Embryonic facial prominence (tissue), 1 donor: ENCODE measurements around the gene NCF4.

Experiments used
- DNase-seq: peaks from one replicate; pipeline ENCODE4 v3.0.0-alpha.2; 2016; ENCODE audit errors: extremely low spot score

NCF4 gene

DNA sequence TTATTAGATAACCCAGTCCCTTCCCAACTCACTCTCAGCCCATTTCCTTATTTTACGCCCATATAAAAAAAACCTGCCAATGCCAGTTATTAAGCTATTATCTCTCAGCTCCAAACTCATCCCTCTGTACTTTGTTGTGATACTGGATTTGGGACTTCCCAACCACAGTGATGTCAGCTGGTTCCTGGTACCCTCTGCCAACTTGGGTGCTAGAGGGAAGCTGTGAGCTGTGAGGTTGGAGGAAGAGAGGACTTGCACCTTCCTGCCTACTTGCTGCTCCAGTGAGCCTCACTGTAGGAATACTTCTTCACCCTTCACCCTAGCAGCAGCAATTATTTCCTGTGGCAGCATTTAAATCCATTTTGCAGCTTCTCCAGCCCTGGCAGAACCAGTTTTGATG, 33.5 kb downstream of the NCF4 start:
- DNase-seq: no peak

DNA sequence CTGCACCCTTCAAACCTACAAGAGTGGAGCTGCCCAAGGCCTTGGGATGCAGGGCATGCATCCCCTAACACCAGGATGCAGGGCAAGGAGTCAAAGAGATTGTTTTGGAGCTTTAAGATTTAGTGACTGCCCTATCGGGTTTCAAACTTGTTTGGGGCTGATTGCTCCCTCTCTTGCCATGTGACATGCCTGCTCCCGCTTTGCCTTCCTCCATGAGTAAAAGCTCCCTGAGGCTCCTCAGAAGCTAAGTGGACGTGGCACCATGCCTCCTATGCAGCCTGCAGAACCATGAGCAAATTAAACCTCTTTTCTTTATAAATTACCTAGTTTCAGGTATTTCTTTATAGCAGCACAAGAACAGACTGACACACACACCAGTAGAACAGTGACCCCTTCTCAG, 36.8 kb downstream of the NCF4 start:
- DNase-seq: no peak

DNA sequence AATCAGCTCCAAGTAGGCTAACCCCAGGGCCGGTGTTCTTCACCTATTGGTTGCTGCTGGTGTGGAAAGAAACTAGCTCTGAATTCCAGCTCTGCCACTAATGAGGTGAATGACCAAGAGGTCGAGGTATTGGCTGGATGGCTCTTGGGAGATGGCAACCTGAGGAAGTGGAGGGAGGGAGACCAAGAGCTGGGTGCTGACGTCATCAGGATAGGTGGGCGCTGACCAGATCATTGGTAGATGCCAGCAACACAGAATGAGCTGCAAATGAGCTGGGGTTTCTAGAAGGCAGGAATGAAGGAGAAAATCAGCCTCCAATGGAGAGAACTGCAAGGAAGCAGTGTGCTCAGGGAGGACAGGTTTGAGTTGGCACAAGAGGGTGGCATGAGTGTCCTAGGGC, 37.9 kb downstream of the NCF4 start:
- no peak for DNase-seq

DNA sequence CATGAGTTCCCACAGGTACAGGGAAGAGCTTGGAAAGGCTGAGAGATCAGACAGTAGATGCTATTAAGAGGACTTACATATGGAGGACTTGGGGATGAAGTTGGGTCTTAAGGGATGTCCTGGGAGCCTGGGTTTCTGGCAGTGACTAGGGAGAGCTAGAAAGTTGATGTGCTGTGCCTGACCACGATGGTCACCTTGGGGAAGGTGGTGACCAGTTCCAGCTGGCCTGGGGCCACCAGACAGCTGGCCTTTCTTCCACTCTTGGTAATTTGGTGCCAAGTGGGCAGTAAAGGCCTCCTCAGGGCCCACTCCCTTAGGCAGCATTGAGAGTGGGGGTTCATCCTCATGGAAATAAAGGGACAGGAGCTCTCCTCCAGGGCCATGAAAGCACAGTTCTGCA, 38.7 kb downstream of the NCF4 start:
- DNase-seq: no peak

DNA sequence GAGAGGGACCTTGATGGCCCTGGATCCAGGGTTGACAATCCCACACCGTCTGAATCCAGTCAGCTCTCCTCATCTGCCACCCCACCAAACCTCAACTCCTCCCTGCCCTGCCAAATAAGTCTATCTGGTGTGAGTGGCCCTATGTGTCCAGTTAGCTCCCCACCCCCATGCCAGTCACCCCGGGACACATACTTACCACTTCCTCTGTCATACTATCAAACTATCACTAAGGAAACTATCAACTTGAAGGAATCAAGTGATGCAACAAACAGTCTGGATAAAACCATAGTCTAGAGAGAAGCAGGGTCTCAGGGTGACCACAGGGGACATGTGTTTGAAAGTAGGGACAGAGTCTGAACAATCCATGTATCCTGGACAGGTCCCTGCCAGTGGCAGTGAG, 39.4 kb downstream of the NCF4 start:
- DNase-seq: no peak

DNA sequence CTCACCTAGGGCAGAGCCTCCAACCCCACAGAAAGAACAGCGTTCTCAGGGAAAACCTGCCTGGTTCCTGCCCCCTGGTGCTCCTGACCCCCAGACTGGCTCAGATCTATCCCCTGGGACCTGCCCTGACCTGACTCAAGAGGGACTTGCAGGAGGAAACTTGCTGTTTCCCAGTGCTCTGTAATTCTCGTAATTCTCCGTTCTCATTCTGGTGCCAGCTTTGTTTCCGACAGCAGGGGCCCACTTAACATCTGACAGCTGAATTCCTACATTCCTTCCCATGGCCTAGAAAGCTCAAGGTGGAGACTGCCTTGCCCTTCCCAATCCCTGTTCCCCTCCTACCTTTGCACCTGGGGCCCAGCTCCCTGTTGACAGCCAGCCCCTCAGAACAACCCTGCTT, 40.1 kb downstream of the NCF4 start:
- DNase-seq: no peak

DNA sequence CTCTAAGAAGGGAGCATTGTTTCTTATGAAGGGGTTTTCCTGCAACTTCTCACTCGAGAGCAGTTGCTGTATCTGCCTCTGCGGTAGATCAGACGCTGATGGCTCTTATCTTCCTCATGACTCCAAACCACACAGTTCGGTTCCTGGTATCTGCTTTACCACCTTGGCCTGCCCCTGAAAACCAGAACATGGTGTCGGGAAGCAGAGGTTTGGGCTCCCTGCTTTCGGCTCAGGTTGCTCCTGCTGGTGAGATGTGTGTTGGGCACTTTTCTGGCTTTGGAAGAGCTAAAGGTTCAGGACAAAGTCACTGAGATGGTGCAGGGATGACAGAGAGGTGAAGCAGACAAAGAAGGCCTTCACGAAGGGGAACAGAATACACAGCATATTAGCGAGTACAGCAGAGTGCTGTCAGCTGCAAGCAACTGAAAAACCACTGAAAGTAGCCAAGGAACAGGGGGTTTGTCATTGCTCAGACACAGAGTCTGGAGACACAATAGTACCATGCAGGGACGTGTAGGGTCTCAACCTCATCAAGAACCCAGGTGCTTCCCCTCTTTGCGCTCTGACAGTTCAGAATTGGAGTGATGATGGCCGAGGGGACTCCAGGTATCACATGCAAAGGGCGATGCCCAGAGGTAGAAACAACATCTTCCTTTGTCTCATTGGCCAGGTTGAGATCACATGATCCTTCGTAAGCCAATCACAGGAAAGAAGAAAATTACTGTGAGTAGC, 40.8 kb downstream of the NCF4 start:
- DNase-seq: no peak

DNA sequence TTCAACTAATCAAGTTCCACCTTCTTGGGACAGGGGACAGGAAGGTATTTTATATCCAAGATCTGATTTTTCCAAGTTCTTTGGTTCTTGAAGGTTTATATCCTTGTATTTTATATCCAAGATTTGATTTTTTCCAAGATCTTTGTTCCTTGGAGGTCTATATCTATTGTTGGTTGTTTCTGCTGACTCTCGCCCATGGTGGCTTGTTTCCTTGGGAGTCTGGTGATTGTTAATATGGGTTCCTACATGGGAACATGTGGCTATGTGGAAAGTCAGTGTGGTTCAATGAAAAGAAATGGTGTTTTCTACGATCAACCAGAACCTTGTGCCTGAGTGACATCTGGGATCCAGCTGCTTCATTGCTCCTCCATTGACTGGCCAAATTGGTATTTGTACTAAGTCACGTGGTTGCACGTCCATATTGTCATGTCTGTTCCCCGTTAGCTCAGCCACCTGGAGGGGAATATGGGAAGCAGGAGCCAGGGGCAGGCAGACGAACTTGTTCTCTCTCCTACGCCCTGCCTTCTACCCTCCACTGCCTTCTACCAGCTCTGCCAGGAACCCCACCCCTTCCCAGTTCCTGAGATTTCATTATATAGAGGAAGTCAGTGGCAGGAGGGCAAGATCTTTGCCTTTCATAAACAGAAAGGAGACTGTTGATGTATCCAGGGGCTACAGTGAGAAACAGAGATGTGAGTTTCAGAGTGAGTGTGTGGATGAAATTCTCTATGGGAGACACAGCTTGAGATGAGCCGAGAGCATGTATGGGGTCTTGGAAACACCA, 41.5 kb downstream of the NCF4 start:
- no peak for DNase-seq

DNA sequence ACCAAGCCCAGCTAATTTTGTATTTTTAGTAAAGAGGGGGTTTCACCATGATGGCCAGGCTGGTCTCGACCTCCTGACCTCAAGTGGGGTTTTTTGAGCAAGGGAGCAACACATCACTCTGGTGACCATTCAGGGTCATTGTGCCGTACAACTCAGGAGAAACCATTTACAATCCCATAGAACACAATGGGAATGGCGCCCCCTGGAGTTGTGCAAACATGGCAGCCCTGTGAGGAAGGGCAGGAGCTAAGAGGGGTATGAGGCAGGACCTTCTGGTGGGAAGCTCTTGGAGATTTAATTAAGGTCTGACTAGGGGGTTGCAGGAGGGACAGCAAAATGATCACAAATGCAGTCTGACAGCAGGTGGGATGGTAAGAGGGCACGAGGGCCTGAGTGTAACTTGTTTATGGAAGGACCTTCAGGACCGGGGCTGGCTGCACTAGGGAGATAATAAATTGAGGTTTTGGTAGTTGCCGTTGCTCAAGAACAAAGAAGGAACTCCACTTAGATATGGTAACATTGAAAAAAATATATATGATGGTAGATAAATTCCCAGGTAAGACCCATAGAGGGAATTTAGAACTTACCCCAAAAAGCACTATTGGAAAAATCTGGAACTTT, 43.6 kb downstream of the NCF4 start:
- no peak for DNase-seq

DNA sequence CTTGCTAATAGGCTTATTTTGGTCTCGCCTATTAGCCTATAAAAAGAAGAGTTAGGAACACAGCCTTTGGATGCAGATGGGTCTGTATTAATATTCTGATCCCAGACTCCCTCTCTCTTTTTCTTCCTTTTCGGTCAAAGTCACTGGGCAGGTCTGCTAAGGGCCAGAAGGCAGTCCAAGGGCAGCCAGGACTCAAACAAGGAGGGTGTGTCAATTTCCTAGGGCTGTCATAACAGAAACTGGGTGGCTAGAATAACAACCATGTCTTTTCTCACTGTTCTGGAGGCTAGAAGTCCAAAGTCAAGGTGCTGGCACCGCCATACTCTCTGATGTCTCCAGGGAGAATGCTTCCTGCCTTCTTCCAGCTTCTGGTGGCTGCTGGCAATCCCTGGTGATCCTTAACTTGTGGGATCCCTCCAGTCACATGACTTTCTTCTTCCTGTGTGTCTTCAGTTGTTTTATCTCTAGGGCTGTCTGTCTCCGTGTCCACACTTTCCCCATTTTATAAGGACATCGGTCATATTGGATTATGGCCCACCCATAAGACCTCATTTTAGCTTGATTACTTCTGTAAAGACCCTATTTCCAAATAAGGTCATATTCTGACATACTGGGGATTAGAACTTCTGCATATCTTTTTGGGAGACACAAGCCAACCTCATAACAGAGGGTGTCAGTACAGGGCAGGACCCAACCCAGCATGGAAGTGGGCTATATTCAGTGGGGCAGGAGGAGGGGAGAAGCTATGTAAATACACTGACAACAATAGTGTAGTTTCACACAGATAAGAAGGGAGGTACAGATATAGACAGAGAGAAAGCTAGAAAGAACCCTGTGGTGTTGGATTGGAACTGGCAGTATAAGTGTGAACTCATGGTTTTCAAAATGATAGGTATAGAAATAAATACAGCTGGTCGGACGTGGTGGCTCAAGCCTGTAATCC, 46.7 kb downstream of the NCF4 start:
- DNase-seq: no peak

DNA sequence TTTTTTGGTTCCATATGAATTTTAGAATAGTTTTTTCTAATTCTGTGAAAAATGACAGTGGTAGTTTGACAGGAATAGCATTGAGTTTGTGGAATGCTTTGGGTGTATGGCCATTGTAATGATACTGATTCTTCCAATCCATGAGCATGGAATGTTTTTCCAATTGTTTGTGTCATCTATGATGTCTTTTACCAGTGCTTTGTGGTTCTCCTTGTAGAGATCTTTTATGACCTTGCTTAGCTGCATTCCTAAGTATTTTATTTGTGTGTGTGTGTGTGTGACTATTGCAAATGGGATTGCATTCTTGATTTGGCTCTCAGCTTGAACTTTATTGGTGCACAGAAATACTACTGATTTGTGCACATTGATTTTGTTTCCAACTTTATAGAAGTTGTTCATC, 49.7 kb downstream of the NCF4 start:
- DNase-seq: no peak

DNA sequence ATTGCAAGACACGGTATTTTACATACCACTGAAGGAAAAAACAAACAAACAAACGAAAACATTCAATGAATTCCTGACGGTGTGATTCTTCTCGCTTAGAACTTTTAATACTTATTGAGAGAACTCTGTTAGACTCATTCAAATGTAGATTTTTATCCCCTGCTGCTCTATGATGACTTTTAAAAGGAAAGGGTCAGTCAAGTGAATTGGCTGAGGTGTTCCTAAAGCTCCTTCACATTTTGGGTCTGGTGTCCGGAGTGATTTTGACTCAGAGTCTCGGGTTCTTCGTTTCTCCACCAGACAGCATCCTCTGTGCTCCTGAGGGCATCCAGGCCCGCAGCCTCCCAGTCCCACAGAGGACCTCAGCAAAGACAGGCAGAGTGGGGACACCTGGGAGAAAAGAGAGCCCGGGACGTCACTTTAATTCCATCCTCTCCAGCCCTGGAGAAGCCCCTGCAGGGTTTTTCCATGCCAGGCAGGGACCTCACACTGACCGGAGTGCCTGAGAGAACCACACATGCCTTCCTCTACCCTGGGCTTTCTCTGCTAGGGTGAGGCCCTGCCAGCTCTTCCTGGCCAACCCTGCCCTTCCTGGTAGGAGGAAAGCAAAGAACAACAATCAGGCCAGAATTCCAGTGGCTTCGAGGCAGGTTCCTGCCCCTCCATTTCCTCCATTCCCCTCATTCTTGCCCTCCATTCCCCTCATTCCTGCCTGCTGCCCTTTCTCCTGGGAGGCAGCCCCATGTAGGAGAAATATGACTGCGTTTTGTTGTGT, 51.3 kb downstream of the NCF4 start:
- no peak for DNase-seq

DNA sequence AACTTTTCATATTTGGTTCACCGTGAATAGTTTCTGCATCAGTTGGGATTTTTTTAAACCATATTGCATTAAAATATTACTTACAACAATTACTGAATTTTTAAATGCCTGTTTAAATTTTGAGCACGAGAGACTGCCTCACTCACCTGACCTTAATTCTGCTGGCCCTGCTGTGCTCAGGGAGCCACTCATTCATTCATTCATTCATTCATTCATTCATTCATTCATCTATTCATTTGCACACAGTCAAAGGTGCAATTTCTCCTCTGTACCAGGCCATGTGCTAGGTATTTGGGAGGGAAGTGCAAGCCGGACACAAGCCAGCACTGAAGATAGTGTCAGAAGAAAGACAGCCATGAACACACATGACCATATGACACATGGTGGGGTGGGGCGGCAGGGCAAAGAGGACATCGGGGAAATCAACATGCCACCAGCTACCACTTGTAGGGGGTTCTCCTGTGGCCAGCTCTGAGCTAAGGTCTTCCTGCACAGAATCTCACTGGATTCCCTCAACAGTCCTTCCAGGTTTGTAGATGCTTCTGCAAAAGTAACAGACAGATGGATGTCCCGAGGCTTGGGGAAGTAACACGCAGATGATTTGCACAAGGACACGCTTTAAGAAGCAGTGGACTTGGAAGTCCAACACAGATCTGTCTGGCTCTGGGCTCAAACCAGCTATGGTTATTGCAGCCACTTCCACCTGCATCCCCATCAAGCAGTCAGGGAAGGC, 52.1 kb downstream of the NCF4 start:
- no peak for DNase-seq

DNA sequence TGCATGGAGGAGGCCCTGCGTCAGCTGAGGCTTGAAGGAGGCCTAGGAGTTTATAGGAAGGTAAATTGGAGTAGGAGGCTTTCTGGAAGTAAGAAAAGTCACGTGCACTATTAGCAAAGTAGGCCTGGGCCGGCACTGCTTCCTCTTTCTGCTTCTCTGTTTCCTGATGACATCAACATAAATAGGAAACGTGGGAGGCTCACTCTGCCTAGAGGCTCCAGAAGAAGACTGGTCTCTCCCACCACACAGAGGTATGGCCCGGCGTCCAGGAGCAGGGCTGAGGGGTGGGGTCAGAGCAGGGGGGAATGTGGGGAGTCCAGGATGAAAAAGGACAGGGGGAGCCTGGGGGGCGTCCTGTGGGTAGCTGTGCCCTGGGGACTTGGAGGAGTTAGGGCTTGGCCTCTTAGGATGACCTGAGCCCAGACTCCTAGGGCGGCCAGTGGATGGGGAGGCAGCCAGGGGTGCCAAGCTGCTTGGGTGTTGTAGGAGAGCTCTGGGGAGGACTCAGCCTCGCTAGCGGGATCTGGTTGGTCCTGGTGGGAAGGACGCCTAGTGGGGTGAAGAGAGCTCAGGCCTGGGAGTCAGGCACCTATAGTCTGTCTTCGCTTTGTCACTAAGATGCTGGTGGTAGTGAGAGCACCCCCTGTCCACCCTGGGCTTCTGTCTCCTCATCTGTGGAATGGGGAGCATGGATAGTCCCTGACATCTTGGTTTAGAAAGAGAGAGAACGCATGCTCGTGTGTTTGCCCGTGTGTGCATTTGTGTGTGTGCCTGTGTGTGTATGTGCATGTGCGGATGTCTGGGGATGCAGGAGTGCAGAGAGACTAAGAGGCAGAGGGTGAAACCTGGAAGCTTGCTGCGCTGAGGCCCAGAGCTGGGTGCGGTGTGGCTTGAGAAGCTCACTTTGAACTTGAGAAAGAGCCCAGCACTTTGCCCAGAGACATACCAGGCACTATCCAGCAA, 52.9 kb downstream of the NCF4 start, which contains the start of gene CSF2RB:
Gene CSF2RB (plus strand): TSS at position 202 of the 963 bp plus-strand sequence. CDS start 8,580 bp downstream, outside the sequence.
- DNase-seq: no peak

DNA sequence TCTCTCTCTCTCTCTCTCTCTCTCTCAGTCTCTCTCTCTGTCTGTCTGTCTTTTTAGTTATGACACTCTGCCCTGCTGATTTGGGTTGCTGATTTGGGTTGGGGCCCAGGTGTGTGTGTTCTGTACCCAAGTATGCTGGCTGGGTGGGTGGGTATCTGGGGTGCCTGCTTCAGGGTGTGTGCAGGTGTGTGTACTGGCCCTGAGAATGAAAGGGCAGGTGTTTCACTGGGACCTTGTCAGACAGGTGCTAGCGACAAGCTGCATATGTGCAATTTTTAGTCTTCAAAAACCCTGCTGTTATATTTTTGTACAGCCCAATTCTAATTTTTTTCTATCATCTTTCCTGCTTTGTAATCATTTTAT, 53.6 kb downstream of the NCF4 start:
- no peak for DNase-seq

DNA sequence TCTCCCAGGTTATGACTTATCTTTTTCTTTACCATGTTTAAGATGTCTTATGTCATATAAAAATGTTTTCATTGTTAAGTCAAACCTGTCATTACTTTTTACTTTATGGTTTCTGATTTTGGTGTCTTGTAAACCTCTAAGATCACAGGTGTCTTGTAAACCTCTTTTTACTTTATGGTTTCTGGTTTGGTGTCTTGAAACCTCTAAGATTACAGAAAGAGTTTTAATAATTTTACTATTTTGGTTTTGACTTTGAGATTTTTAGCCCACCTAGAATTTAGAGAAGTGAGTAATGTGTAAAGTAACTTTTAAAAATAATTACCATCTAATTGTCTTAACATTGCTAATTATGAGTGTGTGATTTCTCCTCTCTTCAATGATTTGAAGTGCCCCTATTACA, 55.2 kb downstream of the NCF4 start:
- no peak for DNase-seq

DNA sequence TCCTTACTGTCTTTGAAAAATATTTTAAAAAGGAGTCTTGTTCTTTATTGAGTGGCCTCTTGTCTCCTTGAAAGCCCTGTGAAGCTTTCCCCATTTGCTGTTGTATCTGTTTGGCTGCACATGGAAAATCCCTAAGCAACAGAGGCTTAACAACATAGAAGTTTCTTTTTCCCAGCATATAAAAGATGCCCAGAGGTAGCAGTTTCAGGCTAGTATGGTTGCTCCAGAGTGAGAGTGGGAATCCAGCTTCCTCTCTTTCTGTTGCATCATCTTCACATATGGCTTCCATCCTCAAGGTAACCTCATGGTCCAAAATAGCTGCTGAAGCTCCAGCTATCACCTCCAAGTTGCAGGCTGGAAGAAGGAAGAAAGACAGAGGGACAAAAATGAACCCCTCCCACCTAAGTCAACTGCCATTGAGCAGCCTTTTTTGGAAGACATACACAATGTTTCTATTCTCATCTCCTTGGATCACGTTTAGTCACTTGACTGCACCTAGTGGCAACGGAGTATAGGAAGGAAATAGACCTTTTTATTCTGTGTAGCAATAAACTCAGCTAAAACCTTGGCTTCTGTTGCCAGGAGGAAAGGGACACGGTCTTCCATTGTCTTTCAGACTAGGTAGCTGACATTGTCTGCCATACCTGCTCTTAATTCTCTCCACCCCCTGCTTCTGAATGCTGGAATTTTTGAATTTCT, 57.9 kb downstream of the NCF4 start:
- DNase-seq: no peak

DNA sequence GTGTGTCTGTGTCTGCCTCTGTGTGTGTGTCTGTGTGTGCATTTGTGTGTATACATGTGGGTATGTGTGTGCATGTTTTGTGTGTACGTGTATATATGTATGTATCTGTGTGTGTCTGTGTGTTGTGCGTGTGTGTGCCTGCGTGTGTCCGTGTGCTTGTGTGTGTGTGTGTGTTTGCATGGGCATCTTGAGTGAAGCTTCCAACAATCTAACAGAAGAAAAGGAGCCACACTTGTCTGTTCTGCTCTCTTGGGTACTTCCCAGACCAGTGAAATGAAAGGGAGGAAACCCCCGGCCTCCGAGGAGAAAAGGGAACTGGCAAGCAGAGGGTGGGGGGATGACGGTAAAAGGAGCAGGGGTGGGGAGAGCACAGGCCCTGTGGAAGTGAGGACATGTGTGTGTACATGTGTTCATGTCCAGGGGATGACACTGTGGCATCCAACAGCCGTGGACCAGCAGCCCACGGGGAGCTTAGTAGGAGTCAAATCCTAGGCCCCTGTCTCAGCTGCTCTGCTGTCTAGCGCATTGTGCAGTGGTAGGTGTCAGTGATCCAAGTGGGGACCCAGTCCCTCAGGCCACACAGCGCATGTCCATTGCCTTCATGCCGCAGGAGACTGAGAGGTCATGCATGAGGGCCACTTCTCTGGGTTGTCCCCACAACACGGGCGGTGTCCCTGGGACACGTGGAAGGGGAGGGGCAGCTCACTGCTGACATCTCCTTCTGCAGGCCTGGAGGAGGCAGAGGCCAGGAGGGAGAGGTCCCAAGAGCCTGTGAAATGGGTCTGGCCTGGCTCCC, 60.7 kb downstream of the NCF4 start:
- DNase-seq: no peak
